Neural progenitor cell (in vitro differentiated cells): ENCODE data around the gene MYO7B. TPM values are rescaled to one million over a fixed set of nuclear protein-coding genes. Genes with fewer than 3 reads are reported as not detected.

ENCODE experiments used
- DNase-seq: peaks from one replicate; pipeline ENCODE4 v3.0.0-alpha.2; 2016; ENCODE audit warnings: low spot score
- H2AFZ ChIP-seq: fragments of 200-600 bp; sonication (generic); replicated peaks from 2 replicates; pipeline ENCODE4 v1.6.1; 2016; ENCODE audit warnings: antibody characterized with exemption
- H3F3A ChIP-seq: fragments of 200-600 bp; sonication (generic); 2 replicates; pipeline ENCODE4 v1.6.1; 2016; ENCODE audit warnings: antibody characterized with exemption, low read depth
- H3K27ac ChIP-seq: fragments of 200-600 bp; sonication (generic); 2 replicates; pipeline ENCODE4 v1.5.1; 2016; ENCODE audit warnings: mild to moderate bottlenecking
- H3K27me3 ChIP-seq: fragments of 200-600 bp; sonication (generic); 2 replicates; pipeline ENCODE4 v1.6.1; 2016; ENCODE audit warnings: mild to moderate bottlenecking, moderate library complexity
- H3K36me3 ChIP-seq: fragments of 200-600 bp; sonication (generic); 2 replicates; pipeline ENCODE4 v1.5.1; 2016
- H3K4me1 ChIP-seq: fragments of 200-600 bp; sonication (generic); 2 replicates; pipeline ENCODE4 v1.6.1; 2016; ENCODE audit warnings: mixed run types
- H3K4me2 ChIP-seq: fragments of 200-600 bp; sonication (generic); 2 replicates; pipeline ENCODE4 v1.6.1; 2016
- H3K4me3 ChIP-seq: fragments of 200-600 bp; sonication (generic); 2 replicates; pipeline ENCODE4 v1.5.1; 2016
- H3K79me2 ChIP-seq: fragments of 200-600 bp; sonication (generic); 2 replicates; pipeline ENCODE4 v1.6.1; 2016; ENCODE audit warnings: low read depth
- H3K9ac ChIP-seq: fragments of 200-600 bp; sonication (generic); 2 replicates; pipeline ENCODE4 v1.6.1; 2016
- H3K9me3 ChIP-seq: fragments of 200-600 bp; sonication (generic); 2 replicates; pipeline ENCODE4 v1.5.1; 2016; ENCODE audit warnings: low read depth
- H4K20me1 ChIP-seq: fragments of 200-600 bp; sonication (generic); 2 replicates; pipeline ENCODE4 v1.6.1; 2016; ENCODE audit warnings: low read depth
- H3K27ac Mint-ChIP-seq: 3 replicates; pipeline ENCODE4 v1.8.0; 2021; ENCODE audit warnings: mixed read lengths
- H3K27me3 Mint-ChIP-seq: 2 replicates; pipeline ENCODE4 v1.8.0; 2022; ENCODE audit warnings: low read depth, mild to moderate bottlenecking, inconsistent platforms, moderate library complexity, mixed read lengths; ENCODE audit not compliant: insufficient read depth
- H3K36me3 Mint-ChIP-seq: 3 replicates; pipeline ENCODE4 v1.8.0; 2021; ENCODE audit warnings: mixed read lengths
- H3K4me1 Mint-ChIP-seq: 3 replicates; pipeline ENCODE4 v1.8.0; 2021; ENCODE audit warnings: mixed read lengths
- H3K4me3 Mint-ChIP-seq: 3 replicates; pipeline ENCODE4 v1.8.0; 2021; ENCODE audit warnings: mild to moderate bottlenecking, moderate library complexity, mixed read lengths
- H3K9me3 Mint-ChIP-seq: 3 replicates; pipeline ENCODE4 v1.8.0; 2020; ENCODE audit warnings: mixed read lengths
- CTCF ChIP-seq: fragments of 200-600 bp; sonication (generic); IDR thresholded peaks from 2 replicates; pipeline ENCODE4 v1.5.1; 2017; ENCODE audit warnings: antibody characterized with exemption, mild to moderate bottlenecking
- EZH2 ChIP-seq: fragments of 200-600 bp; sonication (generic); IDR thresholded peaks from 2 replicates; pipeline ENCODE4 v1.6.1; 2017; ENCODE audit warnings: antibody characterized with exemption, mild to moderate bottlenecking, moderate library complexity
- EZH2phosphoT487 ChIP-seq: fragments of 200-600 bp; sonication (generic); IDR thresholded peaks from 2 replicates; pipeline ENCODE4 v1.6.1; 2017; ENCODE audit warnings: antibody characterized with exemption
- total RNA-seq: library from RNA; depleted of rRNA; stranded (reverse); fragments of >200 nt; gene quantifications from 2 replicates; pipeline ENCODE4 v1.2.3, GENCODE V29; 2015; ENCODE audit warnings: low replicate concordance

Gene MYO7B
- total RNA-seq, 1 donor from 2014 or later = not detected

GRCh38 chr2:127624756-127625571 lies 89.5 kb downstream of the MYO7B start:
- peaks cover 3% of the 10 kb centered on the region for H3K27me3 Mint-ChIP-seq

GRCh38 chr2:127625572-127625951 lies 90.1 kb downstream of the MYO7B start:
- Mint-ChIP-seq H3K36me3 (no peaks in the 10 kb centered on the region), H3K9me3 (no peaks in the 10 kb centered on the region), H3K4me3 (no peak overlapping the region), H3K4me1 (peaks cover 2% of the 10 kb centered on the region), H3K27ac (no peak overlapping the region), H3K27me3 (peaks cover 3% of the 10 kb centered on the region)
- no peaks in the 10 kb centered on the region for H4K20me1 ChIP-seq
- no peak overlapping the region for H2AFZ ChIP-seq
- H3K9ac ChIP-seq = no peak overlapping the region
- H3K4me3 ChIP-seq = no peak overlapping the region
- no peak overlapping the region for H3K4me2 ChIP-seq
- H3K36me3 ChIP-seq = no peaks in the 10 kb centered on the region
- H3K27me3 ChIP-seq = no peaks in the 10 kb centered on the region
- no peaks in the 10 kb centered on the region for H3K9me3 ChIP-seq
- H3F3A ChIP-seq = no peaks in the 10 kb centered on the region
- H3K27ac ChIP-seq = no peak overlapping the region
- H3K4me1 ChIP-seq = no peaks in the 10 kb centered on the region
- DNase-seq = no peak
- no peaks in the 10 kb centered on the region for H3K79me2 ChIP-seq
- TF ChIP-seq EZH2phosphoT487 (no peak), CTCF (no peak), EZH2 (no peak)

More at GRCh38 chr2:127624756-127625571, 89.5 kb downstream of the MYO7B start:
- Histone ChIP-seq H3K27me3 (no peaks in the 10 kb centered on the region), H3F3A (no peaks in the 10 kb centered on the region), H3K9ac (no peak overlapping the region), H3K79me2 (no peaks in the 10 kb centered on the region), H3K4me2 (no peak overlapping the region), H4K20me1 (no peaks in the 10 kb centered on the region), H3K9me3 (no peaks in the 10 kb centered on the region), H3K4me1 (no peaks in the 10 kb centered on the region), H3K4me3 (no peak overlapping the region), H3K27ac (no peak overlapping the region), H3K36me3 (no peaks in the 10 kb centered on the region), H2AFZ (no peak overlapping the region)
- no peak overlapping the region for H3K27ac Mint-ChIP-seq
- H3K36me3 Mint-ChIP-seq = no peaks in the 10 kb centered on the region
- peaks cover 2% of the 10 kb centered on the region for H3K4me1 Mint-ChIP-seq
- TF ChIP-seq CTCF (no peak), EZH2phosphoT487 (no peak), EZH2 (no peak)
- DNase-seq = no peak
- H3K9me3 Mint-ChIP-seq = no peaks in the 10 kb centered on the region
- no peak overlapping the region for H3K4me3 Mint-ChIP-seq

DNA sequence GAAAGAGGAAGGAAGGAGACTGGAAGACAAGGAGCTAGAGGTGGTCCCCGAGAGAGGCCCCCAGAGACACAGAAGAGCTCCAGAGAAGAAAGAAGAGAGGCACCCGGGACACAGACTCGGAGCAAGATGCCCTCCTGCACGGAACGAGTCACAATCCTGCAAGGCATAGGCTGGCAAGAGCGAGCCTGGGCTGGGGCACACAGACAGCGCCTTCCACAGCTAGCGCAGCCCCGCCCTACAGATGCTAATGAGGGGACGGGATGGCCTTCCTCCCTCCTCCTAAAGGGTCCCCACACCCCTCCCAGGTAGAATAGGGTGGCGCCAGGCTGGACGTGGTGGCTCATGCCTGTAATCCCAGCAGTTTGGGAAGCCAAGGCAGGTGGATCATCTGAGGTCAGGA lies 90.7 kb downstream of the MYO7B start:
- H3K9me3 Mint-ChIP-seq = no peaks in the 10 kb centered on the region
- DNase-seq = no peak
- Histone ChIP-seq H4K20me1 (no peaks in the 10 kb centered on the region), H2AFZ (no peak overlapping the region), H3K4me1 (no peaks in the 10 kb centered on the region), H3K27ac (no peak overlapping the region), H3K9ac (no peak overlapping the region), H3F3A (no peaks in the 10 kb centered on the region), H3K4me3 (no peak overlapping the region), H3K27me3 (no peaks in the 10 kb centered on the region), H3K36me3 (no peaks in the 10 kb centered on the region), H3K4me2 (no peak overlapping the region), H3K79me2 (no peaks in the 10 kb centered on the region), H3K9me3 (no peaks in the 10 kb centered on the region)
- no peaks in the 10 kb centered on the region for H3K36me3 Mint-ChIP-seq
- H3K27ac Mint-ChIP-seq = no peak overlapping the region
- no peak overlapping the region for H3K4me3 Mint-ChIP-seq
- peaks cover 3% of the 10 kb centered on the region for H3K27me3 Mint-ChIP-seq
- peaks cover 2% of the 10 kb centered on the region for H3K4me1 Mint-ChIP-seq
- no peak for TF ChIP-seq EZH2
- no peak for TF ChIP-seq CTCF
- TF ChIP-seq EZH2phosphoT487 = no peak
